VCaP (cell line): ENCODE results near the gene ATP6V1F.

Experiments used
- H3K27ac ChIP-seq: fragments of 450-650 bp; 2 replicates; pipeline ENCODE4 v1.5.1; 2017
- CTCF ChIP-seq: fragments of 450-650 bp; conservative IDR thresholded peaks from 2 replicates; pipeline ENCODE4 v1.5.1; 2017; ENCODE audit warnings: mild to moderate bottlenecking, moderate library complexity

Gene ATP6V1F

GRCh38 chr7:128874140-128875031, 11.7 kb downstream of the ATP6V1F start:
- TF ChIP-seq CTCF: no peak
- peak overlapping the region; percentile 77 for H3K27ac ChIP-seq

- no peak overlapping the region for H3K27ac ChIP-seq
- TF ChIP-seq CTCF: no peak
Measured at GRCh38 chr7:128875523-128875948, 12.9 kb downstream of the ATP6V1F start.

GRCh38 chr7:128876127-128876526, 13.5 kb downstream of the ATP6V1F start:
- no peak for TF ChIP-seq CTCF
- no peak overlapping the region for H3K27ac ChIP-seq

GRCh38 chr7:128876586-128876977, 13.9 kb downstream of the ATP6V1F start:
- no peak overlapping the region for H3K27ac ChIP-seq
- no peak for TF ChIP-seq CTCF

- H3K27ac ChIP-seq: no peak overlapping the region
- TF ChIP-seq CTCF: no peak
Measured at GRCh38 chr7:128876978-128877755, 14.5 kb downstream of the ATP6V1F start.

- no peak overlapping the region for H3K27ac ChIP-seq
- TF ChIP-seq CTCF: no peak
Measured at GRCh38 chr7:128877756-128878120, 15.1 kb downstream of the ATP6V1F start.
